RPMI8226 (cell line): ENCODE results near the gene PIGN.
"Not testable (repeated sequence)": the region's sequence is repeated elsewhere in the genome, so short reads cannot be mapped to it uniquely, and the experiment has no call there.

Experiments
- DNase-seq: peaks from one replicate; pipeline ENCODE4 v3.0.0-alpha.2; 2015

PIGN gene

GRCh38 chr18:62179213-62179612, 7.6 kb downstream of the PIGN start:
- no peak for DNase-seq

- DNase-seq, result no peak
Observed at GRCh38 chr18:62177271-62177670, 9.6 kb downstream of the PIGN start.

DNA sequence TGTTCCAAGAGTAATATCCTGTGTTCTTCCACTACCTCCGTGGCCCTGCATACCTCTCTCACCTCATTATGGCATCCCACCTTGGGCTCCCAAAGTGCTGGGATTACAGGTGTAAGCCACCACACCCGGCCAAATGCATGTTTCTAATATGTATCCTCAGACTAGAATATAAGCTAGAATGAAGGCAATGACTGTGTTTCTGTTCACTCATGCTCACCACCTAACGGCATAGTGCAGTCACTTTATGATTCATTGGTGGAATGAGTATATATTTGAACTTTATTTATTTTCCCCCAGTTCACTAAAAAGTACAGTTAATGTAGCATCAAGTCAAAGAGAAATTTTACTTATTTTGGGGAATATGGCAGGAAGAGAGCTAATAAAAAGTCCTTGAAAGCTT, 11.3 kb downstream of the PIGN start:
- no peak for DNase-seq

DNA sequence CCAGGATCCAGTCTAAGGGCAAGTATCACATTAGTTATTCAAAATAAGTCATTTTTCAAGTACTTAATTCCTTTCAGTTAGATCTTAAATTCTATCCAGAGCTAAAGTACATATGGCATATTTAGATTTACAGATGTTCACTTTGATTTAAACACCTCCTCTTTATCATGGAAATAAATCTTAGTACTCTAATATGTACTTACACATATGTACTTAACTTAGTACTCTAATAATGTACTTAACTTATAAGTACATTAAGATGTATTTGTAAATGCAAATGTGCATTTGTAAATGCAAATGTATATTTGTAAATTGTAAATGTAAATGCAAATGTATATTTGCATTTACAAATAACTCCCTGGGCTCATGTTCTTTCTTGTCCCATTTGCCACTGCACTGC, 14.6 kb downstream of the PIGN start:
- DNase-seq, result no peak

DNA sequence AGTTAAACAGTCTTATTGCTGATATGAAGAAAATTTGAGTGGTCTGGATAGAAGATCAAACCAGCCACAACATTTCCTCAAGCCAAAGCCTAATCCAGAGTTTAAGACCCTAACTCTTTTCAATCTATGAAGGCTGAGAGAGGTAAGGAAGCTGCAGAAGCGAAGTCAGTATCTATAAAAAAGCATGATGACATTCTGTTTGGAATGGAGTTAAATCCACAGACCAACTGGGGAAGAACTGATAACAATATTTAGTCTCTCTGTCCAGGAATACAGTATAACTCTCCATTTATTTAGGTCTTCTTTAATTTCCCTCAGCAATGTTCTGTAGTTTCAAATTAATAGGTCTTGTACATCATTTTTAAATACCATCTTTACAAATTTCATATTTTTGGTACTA, 16.0 kb downstream of the PIGN start:
- no peak for DNase-seq

- not testable (repeated sequence) for DNase-seq
Observed at GRCh38 chr18:62166524-62166923, 20.3 kb downstream of the PIGN start.

DNA sequence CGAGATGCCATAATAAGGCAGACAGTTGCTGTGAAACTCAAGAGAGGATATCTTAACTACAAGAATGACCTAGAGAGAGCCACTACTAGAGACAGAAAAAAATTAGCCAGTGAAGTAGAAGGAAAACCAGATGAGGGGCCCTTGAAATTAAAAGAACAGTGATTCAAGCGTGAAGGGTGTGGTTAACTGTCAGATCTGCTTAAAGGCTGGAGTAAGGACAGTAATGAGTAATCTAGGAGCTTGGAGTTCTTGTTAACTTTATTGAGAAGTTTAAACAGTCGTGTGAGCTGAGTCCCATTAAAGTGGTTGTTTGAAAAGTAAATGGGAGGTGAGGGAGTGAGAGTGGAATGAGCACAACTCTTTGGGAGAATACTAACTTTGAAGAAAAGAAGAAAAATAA, 21.3 kb downstream of the PIGN start:
- DNase-seq, result no peak

DNA sequence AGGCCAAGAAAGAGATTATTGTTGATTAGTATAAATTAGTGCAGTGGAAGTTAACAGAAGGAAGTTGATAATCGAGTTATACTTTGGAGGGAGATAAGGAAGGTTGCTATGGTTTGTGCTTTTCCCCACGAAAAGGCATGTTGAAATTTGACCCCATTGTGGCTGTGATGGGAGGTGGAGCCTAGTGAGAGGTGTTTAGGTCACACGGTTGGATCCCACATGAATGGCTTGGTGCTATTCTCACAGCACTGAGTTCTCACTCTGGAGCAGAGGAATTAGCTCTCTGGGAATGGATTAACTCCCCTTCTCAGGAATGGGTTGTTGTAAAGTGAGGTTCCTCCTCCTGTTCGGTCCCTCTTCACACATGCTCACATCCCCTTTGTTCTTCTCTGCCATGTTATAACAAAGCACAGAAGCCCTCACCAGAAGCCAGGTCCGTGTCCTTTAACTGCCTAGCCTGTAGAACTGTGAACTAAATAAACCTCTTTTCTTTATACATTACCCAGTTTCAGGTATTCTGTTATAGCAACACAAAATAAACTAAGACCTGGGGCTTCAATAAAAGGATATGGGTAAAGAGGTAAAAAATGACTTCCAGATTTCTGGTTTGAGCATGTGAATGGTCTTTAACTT, 21.9 kb downstream of the PIGN start:
- no peak for DNase-seq

DNA sequence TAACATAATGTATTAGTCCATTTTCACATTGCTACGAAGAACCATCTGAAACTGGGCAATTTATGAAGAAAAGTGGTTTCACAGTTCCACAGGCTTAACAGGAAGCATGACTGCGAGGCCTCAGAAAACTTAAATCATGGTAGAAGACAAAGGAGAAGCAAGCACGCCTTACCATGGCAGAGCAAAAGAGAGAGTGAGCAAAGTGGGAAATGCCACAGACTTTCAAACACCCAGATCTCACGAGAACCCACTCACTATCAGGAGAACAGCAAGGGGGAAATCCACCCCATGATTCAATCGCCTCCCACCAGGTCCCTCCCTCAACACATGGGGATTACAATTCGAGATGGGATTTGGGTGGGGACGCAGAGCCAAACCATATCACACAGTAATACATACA, 22.5 kb downstream of the PIGN start:
- DNase-seq, result no peak

DNA sequence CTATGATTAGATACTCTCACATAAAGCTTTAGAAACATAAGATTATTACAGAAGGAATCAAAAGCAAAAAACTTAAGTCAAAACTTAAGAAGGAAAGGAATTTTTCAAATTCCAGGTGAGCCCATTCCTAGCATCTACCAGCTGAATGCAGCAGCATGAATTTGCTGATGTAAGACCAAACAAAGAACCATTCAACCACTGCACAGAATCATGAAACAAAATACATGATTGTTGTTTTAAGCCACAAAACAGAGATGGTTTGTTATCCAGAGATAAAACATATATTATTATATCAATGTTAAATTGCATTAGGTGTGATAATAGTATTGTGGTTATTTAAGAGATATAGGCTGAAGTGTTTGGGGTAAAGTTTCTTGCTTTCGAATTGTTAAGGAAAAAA, 29.0 kb downstream of the PIGN start:
- DNase-seq, result no peak

GRCh38 chr18:62152844-62153243, 34.0 kb downstream of the PIGN start:
- peak; percentile 7 for DNase-seq

- DNase-seq, result no peak
Observed at GRCh38 chr18:62151068-62151771, 35.6 kb downstream of the PIGN start.

DNA sequence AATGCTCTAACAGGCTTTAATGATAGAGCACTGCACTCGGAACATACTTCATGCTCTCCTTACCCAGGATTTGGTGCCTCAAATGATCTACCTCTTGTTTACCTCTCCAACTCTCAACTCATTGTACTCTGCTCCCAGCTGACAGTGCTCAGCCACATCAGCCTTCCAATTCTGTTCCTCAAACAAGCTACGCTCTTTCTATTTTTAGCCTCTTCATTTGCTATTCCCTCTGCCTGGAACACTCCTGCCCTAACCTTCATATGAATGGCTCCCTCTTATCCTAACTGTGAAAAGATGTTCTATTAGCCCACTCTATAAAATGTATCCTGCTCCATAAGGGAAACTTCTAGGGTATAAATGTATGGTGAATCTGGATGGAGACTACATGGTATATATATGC, 42.5 kb downstream of the PIGN start:
- no peak for DNase-seq

DNA sequence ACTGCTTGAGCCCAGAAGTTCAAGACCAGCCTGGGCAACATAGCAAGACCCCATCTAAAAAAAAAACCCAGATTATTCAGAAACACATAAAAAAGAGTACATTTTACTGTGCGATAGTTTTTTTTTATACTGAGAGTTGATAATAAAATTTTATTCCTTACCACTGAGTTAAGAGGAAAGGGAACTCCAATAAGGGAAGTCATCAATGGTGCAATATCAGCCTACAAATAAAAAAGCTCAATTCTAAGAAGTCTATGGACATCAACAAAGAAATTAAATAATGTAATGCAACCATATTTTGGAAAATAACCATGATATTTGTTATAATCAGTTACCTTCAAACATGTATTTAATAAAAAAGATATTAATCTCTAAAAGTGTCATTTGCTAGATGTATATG, 46.6 kb downstream of the PIGN start:
- DNase-seq, result no peak

GRCh38 chr18:62138461-62139235, 48.2 kb downstream of the PIGN start:
- no peak for DNase-seq

GRCh38 chr18:62131301-62131909, 55.5 kb downstream of the PIGN start:
- peak; percentile 75 for DNase-seq

DNA sequence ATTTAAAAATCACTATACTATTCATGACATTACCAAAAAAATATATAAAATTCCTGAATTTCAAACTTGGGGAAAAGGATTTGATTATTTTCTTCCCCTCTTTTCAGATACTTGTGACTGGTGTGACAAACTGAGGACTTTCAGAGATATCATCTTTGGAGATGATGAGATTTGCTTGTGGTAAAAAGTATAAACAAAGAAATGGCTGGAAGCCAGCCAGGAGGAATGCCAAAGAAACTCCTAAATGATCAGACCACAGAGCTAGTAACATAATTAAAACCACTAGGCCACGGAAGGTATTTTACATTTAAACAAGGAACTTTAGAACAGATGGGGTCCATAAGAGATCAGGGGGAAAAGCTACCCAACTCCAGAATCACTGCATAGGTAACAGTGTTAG, 58.7 kb downstream of the PIGN start:
- DNase-seq, result no peak

- DNase-seq, result no peak
Observed at GRCh38 chr18:62126737-62127136, 60.1 kb downstream of the PIGN start.

DNA sequence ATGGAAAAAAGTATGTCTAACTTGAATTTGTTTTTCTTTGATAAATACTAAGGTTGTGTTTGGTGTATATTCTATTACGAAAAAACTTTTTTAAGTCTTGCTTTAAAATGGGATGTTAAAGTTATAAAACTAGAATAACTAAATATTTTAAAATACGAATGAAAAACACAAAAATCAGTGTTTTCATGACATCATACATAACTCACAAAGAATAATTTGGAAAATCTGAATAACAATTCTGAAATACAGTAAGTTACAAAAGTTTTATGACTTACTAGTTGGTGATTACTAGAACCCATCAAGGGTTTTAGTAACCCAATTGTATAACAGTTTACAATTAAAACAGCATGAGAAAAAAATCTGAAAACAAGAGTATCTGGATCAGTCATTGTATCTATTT, 61.2 kb downstream of the PIGN start:
- DNase-seq, result no peak

- no peak for DNase-seq
Observed at GRCh38 chr18:62122330-62122729, 64.5 kb downstream of the PIGN start.

GRCh38 chr18:62119884-62120283, 67.0 kb downstream of the PIGN start:
- DNase-seq, result no peak

DNA sequence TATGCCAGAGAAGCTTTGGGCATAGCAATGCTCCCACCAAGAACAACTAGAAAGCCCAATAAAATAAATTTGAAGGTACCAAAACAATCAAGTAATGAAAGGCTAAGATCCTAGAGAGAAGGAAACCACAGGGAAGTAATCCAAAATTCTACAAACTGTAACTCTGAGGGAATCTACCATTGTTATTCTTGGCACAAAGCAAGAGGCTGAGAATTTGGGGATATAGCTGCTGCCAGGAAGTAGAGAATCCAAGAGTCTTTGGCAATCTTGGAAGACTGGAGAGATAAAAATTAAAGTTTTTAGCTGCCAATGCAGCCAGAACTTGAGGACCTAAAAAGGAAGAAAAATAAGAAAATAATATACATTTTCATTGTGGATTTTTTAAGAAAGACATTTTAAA, 68.5 kb downstream of the PIGN start:
- no peak for DNase-seq

- DNase-seq, result no peak
Observed at GRCh38 chr18:62109676-62110075, 77.2 kb downstream of the PIGN start.

GRCh38 chr18:62107881-62108280, 79.0 kb downstream of the PIGN start:
- DNase-seq, result no peak
